ENCODE data around the gene PKN2. TPM values are rescaled to one million over a fixed set of nuclear protein-coding genes. Genes with fewer than 3 reads are reported as not detected.
"Not testable (repeated sequence)": the region's sequence is repeated elsewhere in the genome, so short reads cannot be mapped to it uniquely, and the experiment has no call there.

Gene PKN2
- total RNA-seq, 1 experiment from 2014 or later, result 32.5 TPM

DNA sequence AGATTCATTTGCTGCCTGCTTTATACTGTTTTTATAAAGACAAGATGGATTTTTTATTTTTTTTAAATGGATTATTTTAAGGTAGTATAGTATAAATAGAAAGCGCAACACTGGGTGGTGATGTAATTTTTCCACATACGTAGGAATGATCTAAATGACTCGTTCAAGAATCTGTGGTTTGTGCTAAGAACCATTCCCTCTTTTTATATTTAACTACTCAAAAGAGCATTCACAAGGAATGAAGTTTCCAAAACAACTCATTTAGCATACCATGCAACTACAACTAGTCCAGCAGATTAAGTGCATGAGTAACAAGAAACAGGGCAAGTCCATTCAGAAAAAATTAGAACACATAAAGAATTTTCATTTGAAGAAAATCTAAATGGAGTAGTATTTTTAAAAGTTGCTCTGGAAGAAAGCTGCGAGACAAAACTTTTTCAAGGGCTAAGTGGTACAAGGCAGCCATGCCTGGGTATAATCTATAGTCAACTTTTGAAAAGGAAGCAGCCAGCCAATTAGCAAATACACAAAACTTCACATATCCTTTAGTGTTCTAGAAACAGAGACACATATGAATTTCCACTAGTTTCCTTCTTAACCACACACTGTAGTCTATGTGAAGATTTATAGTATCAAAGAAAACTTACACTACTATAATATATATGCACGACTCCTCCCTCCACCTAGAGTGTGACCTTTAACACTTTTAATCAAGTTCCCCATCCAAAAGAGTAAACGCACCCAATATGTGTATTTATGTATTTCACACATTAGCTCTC is 183.9 kb downstream of the PKN2 start:
- Histone ChIP-seq H3K79me2 (ENCODE audit: insufficient read depth, low read length) (no peaks in the 10 kb centered on the region), H2BK12ac (ENCODE audit: insufficient read length, low read depth, low read length) (no peak overlapping the region), H2BK15ac (ENCODE audit: low read depth, low read length) (no peak overlapping the region), H3K23me2 (ENCODE audit: insufficient read length, low read depth, low read length, poor library complexity, severe bottlenecking) (no peaks in the 10 kb centered on the region), H3K27ac (ENCODE audit: insufficient read length, low read depth, low read length) (no peak overlapping the region), H3K79me1 (ENCODE audit: insufficient read depth, low read depth, low read length, poor library complexity, severe bottlenecking) (no peaks in the 10 kb centered on the region), H3K4me1 (ENCODE audit: insufficient read depth, low read length) (no peaks in the 10 kb centered on the region), H3K27me3 (ENCODE audit: insufficient read depth, low read length) (no peaks in the 10 kb centered on the region), H2BK5ac (ENCODE audit: insufficient read length, low read length) (no peak overlapping the region), H2AK5ac (ENCODE audit: insufficient read length, low read length) (no peak overlapping the region), H4K91ac (ENCODE audit: insufficient read length, low read depth, low read length) (no peak overlapping the region), H3K18ac (ENCODE audit: insufficient read length, low read depth, low read length) (no peak overlapping the region), H4K20me1 (ENCODE audit: control insufficient read depth, insufficient read depth, insufficient read length) (no peaks in the 10 kb centered on the region), H3K9me3 (ENCODE audit: control insufficient read depth, low read depth, low read length) (no peaks in the 10 kb centered on the region), H3T11ph (ENCODE audit: low read length) (no peak overlapping the region), H2BK20ac (ENCODE audit: low read depth, low read length, poor library complexity, severe bottlenecking) (no peak overlapping the region), H4K8ac (replicated peaks; ENCODE audit: insufficient read length, low read depth, low read length) (no peak overlapping the region), H2BK120ac (ENCODE audit: low read depth, low read length, poor library complexity, severe bottlenecking) (no peak overlapping the region), H3K14ac (ENCODE audit: insufficient read depth, low read length) (no peak overlapping the region), H3K23ac (ENCODE audit: insufficient read length, low read depth, low read length) (no peak overlapping the region), H3K4me2 (ENCODE audit: insufficient read depth, insufficient read length, low read length) (no peak overlapping the region), H2AFZ (ENCODE audit: low read length) (no peak overlapping the region), H3K56ac (ENCODE audit: insufficient read length, low read depth, low read length) (no peak overlapping the region), H3K9ac (ENCODE audit: extremely low read depth, insufficient read length, low read length) (no peak overlapping the region), H3K4ac (ENCODE audit: low read depth, low read length) (no peak overlapping the region), H4K5ac (ENCODE audit: insufficient read length, low read depth, low read length) (no peak overlapping the region)
- H3K27ac Mint-ChIP-seq, result no peak overlapping the region
- no peak for DNase-seq
- TF ChIP-seq, protein P1, sequence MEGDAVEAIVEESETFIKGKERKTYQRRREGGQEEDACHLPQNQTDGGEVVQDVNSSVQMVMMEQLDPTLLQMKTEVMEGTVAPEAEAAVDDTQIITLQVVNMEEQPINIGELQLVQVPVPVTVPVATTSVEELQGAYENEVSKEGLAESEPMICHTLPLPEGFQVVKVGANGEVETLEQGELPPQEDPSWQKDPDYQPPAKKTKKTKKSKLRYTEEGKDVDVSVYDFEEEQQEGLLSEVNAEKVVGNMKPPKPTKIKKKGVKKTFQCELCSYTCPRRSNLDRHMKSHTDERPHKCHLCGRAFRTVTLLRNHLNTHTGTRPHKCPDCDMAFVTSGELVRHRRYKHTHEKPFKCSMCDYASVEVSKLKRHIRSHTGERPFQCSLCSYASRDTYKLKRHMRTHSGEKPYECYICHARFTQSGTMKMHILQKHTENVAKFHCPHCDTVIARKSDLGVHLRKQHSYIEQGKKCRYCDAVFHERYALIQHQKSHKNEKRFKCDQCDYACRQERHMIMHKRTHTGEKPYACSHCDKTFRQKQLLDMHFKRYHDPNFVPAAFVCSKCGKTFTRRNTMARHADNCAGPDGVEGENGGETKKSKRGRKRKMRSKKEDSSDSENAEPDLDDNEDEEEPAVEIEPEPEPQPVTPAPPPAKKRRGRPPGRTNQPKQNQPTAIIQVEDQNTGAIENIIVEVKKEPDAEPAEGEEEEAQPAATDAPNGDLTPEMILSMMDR (conservative IDR thresholded peaks at IDR 0.05), result no peak
- no peaks in the 10 kb centered on the region for H3K27me3 Mint-ChIP-seq (ENCODE audit: low read depth)
- H3K4me3 Mint-ChIP-seq, result no peak overlapping the region
- no peaks in the 10 kb centered on the region for H3K4me1 Mint-ChIP-seq
- 100% methylated on average over 1 of the region's 6 CpGs for WGBS (ENCODE audit: extremely low coverage, insufficient read length, low lambda C conversion rate)
- peaks cover 0 to 11% (median 5%) of the 10 kb centered on the region in 3 experiments; a peak in 4 of 7 replicates for H3K36me3 Mint-ChIP-seq (ENCODE audit: insufficient read depth in 1 of 3, low read depth in 3 of 3)
- no peaks in the 10 kb centered on the region for H3K9me3 Mint-ChIP-seq

DNA sequence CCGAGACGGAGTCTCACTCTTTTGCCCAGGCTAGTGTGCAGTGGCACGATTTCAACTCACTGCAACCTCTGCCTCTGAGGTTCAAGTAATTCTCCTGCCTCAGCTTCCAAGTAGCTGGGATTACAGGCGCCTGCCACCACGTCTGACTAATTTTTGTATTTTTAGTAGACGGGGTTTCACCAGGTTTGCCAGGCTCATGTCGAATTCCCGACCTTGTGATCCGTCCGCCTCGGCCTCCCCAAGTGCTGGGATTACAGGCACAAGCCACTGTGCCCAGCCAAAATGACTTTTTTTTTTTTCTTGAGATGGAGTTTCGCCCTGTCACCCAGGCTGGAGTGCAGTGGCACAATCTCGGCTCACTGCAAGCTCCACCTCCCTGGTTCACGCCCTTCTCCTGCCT is 185.6 kb downstream of the PKN2 start:
- H4K20me1 ChIP-seq (ENCODE audit: control insufficient read depth, insufficient read depth, insufficient read length); H2AK5ac ChIP-seq (ENCODE audit: insufficient read length, low read length); H2BK120ac ChIP-seq (ENCODE audit: low read depth, low read length, poor library complexity, severe bottlenecking); H2BK5ac ChIP-seq (ENCODE audit: insufficient read length, low read length); H3K36me3 Mint-ChIP-seq (ENCODE audit: insufficient read depth in 1 of 3, low read depth in 3 of 3); H3K56ac ChIP-seq (ENCODE audit: insufficient read length, low read depth, low read length); H3K23me2 ChIP-seq (ENCODE audit: insufficient read length, low read depth, low read length, poor library complexity, severe bottlenecking); H3K79me2 ChIP-seq (ENCODE audit: insufficient read depth, low read length); H3K27me3 ChIP-seq (ENCODE audit: insufficient read depth, low read length); H4K91ac ChIP-seq (ENCODE audit: insufficient read length, low read depth, low read length); H3K18ac ChIP-seq (ENCODE audit: insufficient read length, low read depth, low read length); H3K14ac ChIP-seq (ENCODE audit: insufficient read depth, low read length); H3K23ac ChIP-seq (ENCODE audit: insufficient read length, low read depth, low read length); H3K4me1 ChIP-seq (ENCODE audit: insufficient read depth, low read length); H3K4me2 ChIP-seq (ENCODE audit: insufficient read depth, insufficient read length, low read length); H4K5ac ChIP-seq (ENCODE audit: insufficient read length, low read depth, low read length); H2BK20ac ChIP-seq (ENCODE audit: low read depth, low read length, poor library complexity, severe bottlenecking); H3K4me1 Mint-ChIP-seq; H3K9ac ChIP-seq (ENCODE audit: extremely low read depth, insufficient read length, low read length); H3K9me3 ChIP-seq (ENCODE audit: control insufficient read depth, low read depth, low read length); H3K79me1 ChIP-seq (ENCODE audit: insufficient read depth, low read depth, low read length, poor library complexity, severe bottlenecking); H2AFZ ChIP-seq (ENCODE audit: low read length); H3T11ph ChIP-seq (ENCODE audit: low read length); H3K9me3 Mint-ChIP-seq; H3K4ac ChIP-seq (ENCODE audit: low read depth, low read length); H2BK12ac ChIP-seq (ENCODE audit: insufficient read length, low read depth, low read length); H3K4me3 Mint-ChIP-seq; H3K27ac ChIP-seq (ENCODE audit: insufficient read length, low read depth, low read length); H2BK15ac ChIP-seq (ENCODE audit: low read depth, low read length); H4K8ac ChIP-seq (replicated peaks; ENCODE audit: insufficient read length, low read depth, low read length); H3K27ac Mint-ChIP-seq; DNase-seq; H3K27me3 Mint-ChIP-seq (ENCODE audit: low read depth): not testable (repeated sequence)
- no CpG with 5 or more reads among the region's 14 CpGs for WGBS (ENCODE audit: extremely low coverage, insufficient read length, low lambda C conversion rate)
